Hematopoietic multipotent progenitor cell treated with erythropoietin and hydrocortisone succinate and interleukin-3 and kit ligand, for 4 days (in vitro differentiated cells): Measurements from ENCODE around the gene TC2N.
"Not testable (repeated sequence)": the region's sequence is repeated elsewhere in the genome, so short reads cannot be mapped to it uniquely, and the experiment has no call there.

ENCODE experiments used
- DNase-seq: peaks from one replicate; pipeline ENCODE4 v3.0.0-alpha.2; 2015

Gene TC2N

GRCh38 chr14:91867316-91867988, at the start of gene TC2N:
TC2N (minus strand) TSS chr14:91867536; CDS start chr14:91813769, 53,767 bp downstream.
- no peak for DNase-seq

GRCh38 chr14:91912035-91912434, 44.7 kb upstream of the TC2N start:
- DNase-seq = no peak

DNA sequence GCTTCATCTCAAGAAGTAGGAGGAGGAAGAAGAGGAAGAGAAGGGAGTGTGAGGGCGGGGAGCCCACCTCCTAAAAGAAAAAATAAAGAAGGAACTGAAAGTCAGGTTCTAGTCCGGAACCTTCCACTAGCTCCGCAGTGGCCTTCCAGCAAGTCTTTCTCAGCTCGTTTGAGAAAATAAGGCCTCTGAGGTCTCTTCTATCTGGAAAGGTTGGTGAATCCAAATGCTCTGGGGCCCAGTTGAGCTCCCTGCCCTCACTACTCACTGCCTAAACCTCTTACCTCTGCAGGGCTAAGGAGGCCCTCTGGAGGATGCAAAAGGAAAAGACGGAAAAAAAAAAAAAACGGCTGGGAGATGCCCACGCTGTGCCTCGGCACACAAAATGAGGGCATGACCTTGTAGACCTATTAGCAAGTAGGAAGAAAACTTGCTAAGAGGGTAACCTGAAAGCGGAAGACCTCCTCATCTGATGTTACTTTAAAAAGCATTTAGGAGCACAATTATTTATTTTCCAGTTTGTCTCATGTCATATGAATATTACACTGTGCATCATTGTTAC, 44.2 kb upstream of the TC2N start:
- DNase-seq = peak; percentile 88

DNA sequence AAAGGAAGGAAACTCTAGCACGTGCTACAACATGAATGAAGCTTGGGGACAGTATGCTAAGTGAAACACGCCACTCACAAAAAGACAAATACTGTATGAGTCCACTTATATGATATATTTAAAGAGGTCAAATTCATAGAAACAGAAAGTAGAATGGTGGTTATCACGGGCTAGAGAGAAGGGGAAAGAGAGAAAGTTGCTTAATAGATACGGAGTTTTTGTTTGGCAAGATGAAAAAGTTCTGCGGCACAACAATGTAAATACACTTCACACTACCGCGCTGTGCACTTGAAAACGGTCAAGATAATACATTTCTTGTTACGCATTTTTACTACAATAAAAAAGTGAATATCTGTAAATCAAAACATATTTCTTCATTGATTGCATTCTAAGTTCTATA, 42.9 kb upstream of the TC2N start:
- DNase-seq = no peak

- no peak for DNase-seq
Measured at GRCh38 chr14:91906374-91906773, 39.0 kb upstream of the TC2N start.

DNA sequence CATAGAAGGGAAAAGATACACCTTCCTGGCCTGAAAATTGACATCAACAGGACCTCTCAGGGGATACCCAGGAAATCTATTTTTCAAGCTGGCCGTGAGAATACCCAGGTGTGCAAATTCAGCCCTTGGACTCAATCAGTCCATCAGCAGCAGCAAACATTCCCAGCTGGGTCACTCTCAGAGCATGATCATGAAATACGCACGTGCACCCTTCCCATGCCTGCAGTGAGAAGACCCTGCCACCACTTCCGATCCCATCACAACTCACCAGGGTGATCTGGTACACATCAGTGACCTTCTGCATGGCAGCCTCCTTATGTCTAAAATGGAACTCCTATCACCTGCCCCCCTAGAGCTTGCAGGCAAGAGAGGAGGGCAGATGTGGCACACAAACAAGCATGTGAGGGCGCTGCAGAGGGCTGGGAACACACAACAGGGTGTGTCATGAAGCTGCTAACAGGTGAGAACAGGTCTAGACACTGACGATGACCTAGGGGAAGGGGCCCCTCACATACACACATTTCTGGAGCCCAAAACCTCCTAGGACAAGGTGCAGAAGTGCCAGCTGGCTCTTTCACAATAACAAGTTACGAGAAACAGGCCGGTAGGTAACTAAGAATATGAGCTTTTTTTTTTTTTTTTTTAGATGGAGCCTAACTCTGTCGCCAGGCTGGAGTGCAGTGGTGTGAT, 37.8 kb upstream of the TC2N start:
- no peak for DNase-seq

GRCh38 chr14:91904483-91904882, 37.1 kb upstream of the TC2N start:
- no peak for DNase-seq

DNA sequence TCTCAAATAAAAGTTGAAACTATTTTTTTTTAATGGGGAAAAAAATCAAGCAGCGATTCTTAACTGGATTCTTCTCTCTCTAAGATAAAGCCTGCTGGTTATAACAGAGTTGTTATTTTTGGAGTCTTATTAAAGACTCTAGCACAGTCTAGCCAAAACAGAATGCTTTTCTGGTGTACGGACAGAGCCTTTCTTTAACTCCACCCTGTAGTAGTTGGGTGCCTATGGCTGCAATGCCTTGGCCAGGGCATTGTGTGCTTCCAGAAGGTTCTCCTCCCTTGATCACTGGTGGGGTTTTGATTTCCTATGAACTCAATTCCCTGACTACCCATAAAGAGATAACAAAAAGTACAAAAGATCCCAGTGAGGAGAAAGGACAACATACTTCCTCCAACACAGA, 35.7 kb upstream of the TC2N start:
- DNase-seq = no peak

GRCh38 chr14:91902336-91902735, 35.0 kb upstream of the TC2N start:
- DNase-seq = no peak

DNA sequence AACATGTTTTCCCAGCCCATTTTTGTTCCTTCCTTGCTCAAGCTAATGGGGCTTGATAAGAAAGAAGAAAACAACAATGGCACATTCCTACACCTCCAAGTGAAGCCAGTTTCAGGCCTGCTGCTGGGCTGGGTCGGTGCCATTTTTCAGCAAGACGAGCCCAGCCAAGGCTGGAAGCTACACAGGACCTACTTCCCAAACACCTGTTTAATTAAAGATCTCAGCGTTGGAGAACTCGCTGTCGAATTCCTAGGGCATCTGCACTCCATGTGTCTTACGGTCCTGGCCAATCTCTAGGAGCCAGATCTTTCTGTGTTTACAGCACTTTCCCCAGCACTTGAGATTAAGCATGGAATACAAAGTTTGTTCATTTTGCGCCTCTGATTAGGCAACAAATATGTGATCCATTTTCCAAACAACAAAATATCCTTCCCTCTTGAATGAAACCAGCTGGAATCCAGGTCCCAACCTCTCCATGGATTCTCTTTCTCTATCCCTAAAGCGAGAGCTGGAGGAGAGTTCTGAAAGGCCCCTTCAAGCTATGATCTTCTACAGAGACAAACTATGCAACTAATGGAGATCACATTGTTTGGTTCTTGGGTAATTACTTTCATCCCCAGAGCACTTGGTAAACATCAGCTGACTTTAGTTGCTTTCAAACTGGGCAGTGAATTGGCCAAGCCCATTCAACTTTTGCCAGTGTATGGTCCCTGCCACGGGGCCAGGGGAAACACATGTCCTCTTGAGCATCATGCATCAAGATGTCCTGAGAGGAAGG, 34.3 kb upstream of the TC2N start:
- no peak for DNase-seq

DNA sequence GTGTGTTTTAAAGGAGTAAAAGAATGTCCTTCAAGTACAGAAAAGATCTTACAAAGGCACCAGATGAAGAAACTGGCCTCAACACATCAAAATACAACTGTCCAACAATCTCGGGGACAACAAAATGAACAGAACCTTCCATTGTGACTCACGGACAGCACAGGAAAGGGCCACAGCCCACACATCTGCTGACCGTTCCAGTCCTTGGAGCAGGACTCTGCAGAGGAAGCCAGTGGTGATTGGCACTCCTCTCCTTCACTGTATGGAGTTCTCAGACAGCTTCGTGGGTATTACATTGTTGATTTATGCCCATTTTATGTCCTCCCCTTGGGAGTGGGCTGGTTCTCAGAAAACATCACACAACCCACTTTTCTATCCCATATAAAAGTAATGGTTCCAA, 32.5 kb upstream of the TC2N start:
- no peak for DNase-seq

DNA sequence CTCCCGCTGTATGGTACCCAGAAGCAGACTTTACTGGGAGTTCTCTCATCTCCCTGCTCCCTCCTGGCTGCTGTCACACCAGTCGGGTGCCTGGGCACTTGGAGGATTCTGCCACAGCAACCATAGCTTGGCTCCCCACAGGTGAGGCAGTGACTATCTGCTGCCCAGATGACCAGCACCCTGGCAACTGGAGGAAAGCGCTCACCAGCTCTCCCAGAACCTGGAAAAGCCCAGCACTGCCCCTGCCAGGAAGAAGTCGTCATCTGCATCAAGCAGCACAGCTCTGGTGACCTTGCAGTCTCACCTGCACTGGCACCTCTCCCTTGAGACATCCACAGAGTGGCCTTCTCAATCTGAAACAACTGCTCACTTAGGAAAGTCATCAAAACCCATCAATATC, 31.9 kb upstream of the TC2N start:
- no peak for DNase-seq

GRCh38 chr14:91898372-91898771, 31.0 kb upstream of the TC2N start:
- no peak for DNase-seq

DNA sequence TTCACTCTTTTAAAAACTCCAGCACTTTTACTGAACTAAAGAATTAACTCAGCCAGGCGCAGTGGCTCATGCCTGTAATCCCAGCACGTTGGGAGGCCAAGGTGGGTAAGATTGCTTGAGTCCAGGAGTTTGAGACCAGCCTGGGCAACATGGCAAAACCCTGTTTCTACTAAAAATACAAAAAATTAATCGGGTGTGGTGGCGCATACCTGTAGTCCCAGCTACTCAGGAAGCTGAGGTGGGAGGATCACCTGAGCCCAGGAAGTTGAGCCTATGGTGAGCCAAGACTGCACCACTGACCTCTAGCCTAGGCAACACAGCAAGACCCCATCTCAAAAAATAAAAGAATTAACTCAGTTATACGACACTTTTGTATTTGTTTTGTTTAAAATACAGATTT, 30.4 kb upstream of the TC2N start:
- DNase-seq = not testable (repeated sequence)

DNA sequence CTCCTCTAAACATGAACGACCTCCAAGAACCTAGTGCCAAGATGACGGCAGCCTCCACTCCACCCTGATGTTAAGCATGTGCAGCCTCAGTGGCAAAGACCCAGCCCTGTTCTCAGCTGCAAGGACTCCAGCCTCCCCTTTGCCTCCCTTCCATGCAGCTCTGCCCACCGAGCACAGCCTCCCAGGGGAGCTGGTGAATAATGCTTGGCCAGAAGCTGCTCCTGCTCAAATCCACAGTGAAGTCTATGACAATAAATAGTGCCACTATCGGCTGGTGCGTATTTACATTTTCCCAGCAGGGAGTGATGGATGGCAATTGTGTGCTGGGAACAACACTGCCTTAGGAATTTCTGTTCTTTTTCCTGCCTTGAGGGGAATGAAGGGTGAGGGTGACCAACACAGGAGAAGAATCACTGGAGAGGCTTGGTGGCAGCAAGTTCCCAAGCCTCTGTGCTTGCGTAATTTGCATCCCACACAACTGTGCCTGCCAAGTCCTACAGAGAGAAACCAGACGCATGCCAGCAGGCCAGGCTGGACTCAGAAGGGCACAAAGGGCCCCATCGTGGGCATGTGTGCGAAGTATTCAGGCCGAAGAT, 29.9 kb upstream of the TC2N start:
- no peak for DNase-seq

- no peak for DNase-seq
Measured at GRCh38 chr14:91896419-91896818, 29.1 kb upstream of the TC2N start.

DNA sequence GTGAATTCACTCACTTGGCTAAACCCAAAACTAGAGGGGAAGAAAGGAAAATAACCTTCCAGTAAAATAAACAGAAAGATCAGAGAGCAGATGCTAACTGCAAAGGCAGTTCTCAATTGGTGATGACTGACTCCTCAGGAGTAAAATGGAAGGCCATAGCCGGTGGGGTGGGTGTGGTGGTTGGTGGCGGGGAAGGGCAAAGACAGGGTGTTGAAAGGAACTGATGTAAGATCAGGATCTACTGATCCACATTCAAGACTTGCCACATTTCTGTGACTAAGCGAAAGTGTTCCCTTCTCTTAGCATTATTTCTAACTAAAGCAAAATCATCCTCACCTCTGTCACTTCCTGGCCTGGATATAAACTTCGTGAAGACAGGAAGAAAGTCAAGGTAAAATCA, 26.3 kb upstream of the TC2N start:
- peak; percentile 42 for DNase-seq

GRCh38 chr14:91893007-91893406, 25.7 kb upstream of the TC2N start:
- peak; percentile 67 for DNase-seq

DNA sequence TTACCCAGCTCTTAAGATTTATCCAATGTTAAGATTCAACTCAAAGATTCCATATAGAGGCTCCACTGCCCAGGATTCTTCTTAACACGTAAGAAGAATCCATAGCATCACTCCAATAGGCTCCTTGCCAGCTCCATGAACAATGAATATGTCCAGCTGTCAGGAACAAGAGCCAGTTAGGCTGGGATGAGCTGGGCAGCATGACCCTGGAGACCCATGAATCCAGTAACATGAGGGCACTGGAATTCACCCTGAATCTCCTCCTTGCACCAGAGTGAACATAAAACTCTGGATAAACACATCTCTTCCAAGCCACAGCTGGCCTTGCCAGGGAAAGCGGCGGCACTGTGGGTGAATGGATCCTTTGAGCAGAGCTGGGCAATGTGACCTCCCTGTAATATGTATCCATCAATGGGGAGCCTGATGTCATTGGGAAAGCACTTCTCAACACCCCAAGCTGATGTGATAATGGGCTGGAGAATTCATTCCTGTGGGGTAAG, 24.4 kb upstream of the TC2N start:
- no peak for DNase-seq

GRCh38 chr14:91891101-91891500, 23.8 kb upstream of the TC2N start:
- DNase-seq = no peak

GRCh38 chr14:91890291-91890749, 23.0 kb upstream of the TC2N start:
- peak; percentile 65 for DNase-seq

DNA sequence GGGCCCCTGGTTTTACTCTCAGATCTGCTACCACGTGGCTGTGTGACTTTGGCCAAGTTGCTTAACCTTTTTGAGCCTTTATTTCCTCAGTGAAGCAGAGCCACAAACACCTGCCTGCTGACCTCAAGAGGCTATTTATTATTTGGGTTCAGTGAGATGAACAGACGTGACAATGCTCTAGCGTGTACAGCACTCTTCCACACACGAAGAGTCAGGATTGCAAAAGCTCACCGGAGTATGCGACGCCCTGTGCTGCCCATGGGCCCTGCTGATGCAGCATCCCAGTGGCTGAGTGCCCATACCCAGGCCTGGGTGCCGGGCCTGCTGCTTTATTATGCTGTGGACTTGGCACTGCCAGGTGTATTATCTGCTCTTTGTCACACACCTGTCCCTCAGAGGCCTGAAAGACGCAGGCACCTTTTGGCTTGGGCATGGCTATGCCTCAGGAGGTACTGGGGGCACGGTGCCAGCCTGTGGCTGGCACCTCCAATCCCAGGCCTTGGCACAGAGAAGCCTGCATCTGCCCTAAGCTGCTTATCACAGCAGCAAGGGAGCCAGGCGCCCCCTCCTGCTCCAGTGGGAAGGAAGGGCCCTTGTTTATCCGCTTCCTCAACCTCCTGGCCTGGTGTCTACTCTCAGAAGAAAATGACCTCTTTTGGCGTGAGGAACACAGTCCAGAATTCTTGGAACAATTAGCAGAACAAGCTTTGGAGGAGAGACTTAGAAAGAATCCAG, 22.3 kb upstream of the TC2N start:
- DNase-seq = peak; percentile 28
